Cerebellar nuclear complex (tissue), 1 donor: ENCODE data around the gene SEMA3G.

Experiments used
- DNase-seq, 2 experiments: peaks; one replicate each; lab custom pipeline; 2025; lab: John Stamatoyannopoulos, UW

SEMA3G gene

GRCh38 chr3:52408466-52408865, 36.4 kb downstream of the SEMA3G start:
- DNase-seq: no peak

- no peak for DNase-seq
Measured at GRCh38 chr3:52407779-52408178, 37.1 kb downstream of the SEMA3G start.

- no peak for DNase-seq
Measured at GRCh38 chr3:52406791-52407510, 38.0 kb downstream of the SEMA3G start.

GRCh38 chr3:52406231-52406661, 38.7 kb downstream of the SEMA3G start:
- no peak for DNase-seq

- no peak for DNase-seq
Measured at GRCh38 chr3:52405601-52406110, 39.2 kb downstream of the SEMA3G start.

GRCh38 chr3:52405066-52405465, 39.8 kb downstream of the SEMA3G start:
- DNase-seq: no peak

GRCh38 chr3:52404391-52404790, 40.5 kb downstream of the SEMA3G start:
- no peak for DNase-seq

GRCh38 chr3:52403955-52404354, 40.9 kb downstream of the SEMA3G start:
- DNase-seq: no peak

- DNase-seq: no peak
Measured at GRCh38 chr3:52403271-52403841, 41.5 kb downstream of the SEMA3G start.

- no peak for DNase-seq
Measured at GRCh38 chr3:52402706-52403270, 42.1 kb downstream of the SEMA3G start.

- DNase-seq: no peak
Measured at GRCh38 chr3:52402101-52402521, 42.8 kb downstream of the SEMA3G start.

GRCh38 chr3:52401551-52401950, 43.4 kb downstream of the SEMA3G start:
- DNase-seq: no peak

- DNase-seq: no peak
Measured at GRCh38 chr3:52401021-52401420, 43.9 kb downstream of the SEMA3G start.

- DNase-seq: no peak
Measured at GRCh38 chr3:52400275-52400793, 44.6 kb downstream of the SEMA3G start.

GRCh38 chr3:52399593-52399992, 45.3 kb downstream of the SEMA3G start:
- DNase-seq: no peak

GRCh38 chr3:52399131-52399530, 45.8 kb downstream of the SEMA3G start:
- no peak for DNase-seq

- DNase-seq: no peak
Measured at GRCh38 chr3:52398670-52399081, 46.2 kb downstream of the SEMA3G start.

- no peak for DNase-seq
Measured at GRCh38 chr3:52397676-52398399, 47.1 kb downstream of the SEMA3G start.

- no peak for DNase-seq
Measured at GRCh38 chr3:52396907-52397591, 47.9 kb downstream of the SEMA3G start.

- no peak for DNase-seq
Measured at GRCh38 chr3:52396011-52396906, 48.6 kb downstream of the SEMA3G start.

GRCh38 chr3:52395503-52395865, 49.4 kb downstream of the SEMA3G start:
- no peak for DNase-seq
